HG02970 (cell line): ENCODE measurements around the gene AQP2.

Experiments used
- ATAC-seq: cut with Tn5 transposase; IDR thresholded peaks from one replicate; pipeline ENCODE4 v1.9.1; 2021; ENCODE audit warnings: mild to moderate bottlenecking, moderate library complexity, moderate number of reproducible peaks; ENCODE audit not compliant: unreplicated experiment, low FRiP score

AQP2 gene

DNA sequence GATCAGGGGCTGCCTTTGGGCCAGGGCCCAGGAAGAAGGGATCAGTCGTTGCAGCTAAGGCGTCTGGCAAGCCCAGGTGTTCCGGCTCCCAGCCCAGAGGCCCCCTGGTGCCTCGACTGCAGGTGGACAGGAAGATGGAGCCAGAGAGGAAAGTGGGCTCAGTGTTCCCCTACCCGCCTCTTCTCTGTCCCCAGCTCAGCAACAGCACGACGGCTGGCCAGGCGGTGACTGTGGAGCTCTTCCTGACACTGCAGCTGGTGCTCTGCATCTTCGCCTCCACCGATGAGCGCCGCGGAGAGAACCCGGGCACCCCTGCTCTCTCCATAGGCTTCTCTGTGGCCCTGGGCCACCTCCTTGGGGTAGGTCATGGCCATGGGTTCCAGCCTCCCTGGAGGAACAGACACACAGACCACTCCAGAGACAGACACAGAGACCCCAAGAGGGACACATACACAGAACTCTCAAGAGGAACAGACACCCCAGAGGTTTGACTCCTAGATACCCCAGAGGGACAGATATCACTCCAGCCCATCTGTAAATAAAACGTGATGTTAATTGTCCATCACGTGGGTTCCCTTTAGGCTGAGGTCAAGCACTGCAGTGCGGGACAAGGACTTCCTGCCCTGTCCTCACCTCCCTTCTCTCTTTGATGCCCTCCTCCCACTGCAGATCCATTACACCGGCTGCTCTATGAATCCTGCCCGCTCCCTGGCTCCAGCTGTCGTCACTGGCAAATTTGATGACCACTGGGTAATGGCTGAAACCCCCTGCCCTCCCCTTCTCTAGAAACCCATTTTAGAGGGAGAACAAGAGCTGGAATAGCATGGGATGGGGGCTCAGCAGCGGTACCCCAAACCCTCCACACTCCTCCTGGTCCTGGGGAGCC lies 3.7 kb downstream of the AQP2 start:
- no peak for ATAC-seq

GRCh38 chr12:49954863-49955830 lies 4.6 kb downstream of the AQP2 start:
- ATAC-seq = no peak

DNA sequence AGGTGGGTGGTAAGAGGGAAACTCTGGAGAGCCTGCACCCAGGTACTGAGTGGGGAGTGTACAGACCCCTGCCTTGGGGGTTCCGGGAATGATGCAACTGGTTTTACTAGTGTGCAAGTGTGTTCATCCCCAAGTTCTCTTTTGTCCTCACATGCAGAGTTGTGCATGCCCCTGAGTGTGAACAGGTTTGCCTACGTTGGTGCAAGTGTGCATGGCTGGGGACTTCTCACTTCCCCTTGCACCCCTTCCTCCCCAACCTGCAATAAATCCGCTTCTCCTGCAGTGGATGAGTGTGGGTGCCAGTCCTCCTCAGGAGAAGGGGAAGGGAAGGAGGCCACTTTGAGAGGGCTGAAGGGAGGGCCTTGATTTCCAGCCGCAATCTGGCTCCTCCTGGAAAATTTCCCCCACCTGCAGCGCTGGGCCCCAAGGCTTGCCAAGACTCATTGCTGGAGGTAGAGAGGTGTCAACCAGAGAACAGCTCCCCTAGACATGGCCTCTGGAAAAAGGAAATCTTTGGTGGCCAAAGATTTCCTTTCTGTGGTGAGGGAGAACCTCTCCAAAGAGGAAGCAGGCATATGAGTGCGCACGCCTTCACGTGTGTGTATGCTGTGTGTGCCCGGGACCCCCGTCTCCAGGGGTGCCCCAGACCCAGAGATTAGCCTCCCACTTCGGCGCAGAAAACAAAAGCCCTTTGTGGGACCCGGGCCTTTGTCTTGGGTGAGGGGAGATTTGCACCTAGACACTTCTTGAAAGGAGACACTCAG lies 5.5 kb downstream of the AQP2 start:
- no peak for ATAC-seq

GRCh38 chr12:49956663-49957569 lies 6.4 kb downstream of the AQP2 start:
- ATAC-seq = no peak

DNA sequence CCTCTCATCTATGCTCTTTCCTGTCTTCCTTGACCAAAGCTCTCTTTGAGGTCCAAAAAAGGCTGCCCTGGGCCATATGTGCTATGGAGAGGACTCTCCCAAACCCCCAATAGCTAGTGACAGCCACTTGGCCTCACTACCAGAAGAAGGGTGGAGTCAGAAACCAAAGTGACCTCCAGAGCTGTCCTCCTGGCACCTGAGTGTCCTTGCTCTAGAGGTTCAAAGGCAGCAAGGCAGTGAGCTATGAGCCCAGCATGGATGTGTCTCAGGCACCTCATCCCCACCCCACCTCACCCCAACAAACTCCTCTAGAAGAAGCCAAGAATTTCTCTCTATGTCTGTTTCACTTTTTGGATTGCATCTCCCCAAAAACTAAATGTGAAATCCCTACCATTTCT lies 7.0 kb downstream of the AQP2 start:
- no peak for ATAC-seq

- no peak for ATAC-seq
Observed at GRCh38 chr12:49959685-49960473, 9.3 kb downstream of the AQP2 start.

- ATAC-seq = no peak
Observed at GRCh38 chr12:49960474-49961110, 10.1 kb downstream of the AQP2 start.

DNA sequence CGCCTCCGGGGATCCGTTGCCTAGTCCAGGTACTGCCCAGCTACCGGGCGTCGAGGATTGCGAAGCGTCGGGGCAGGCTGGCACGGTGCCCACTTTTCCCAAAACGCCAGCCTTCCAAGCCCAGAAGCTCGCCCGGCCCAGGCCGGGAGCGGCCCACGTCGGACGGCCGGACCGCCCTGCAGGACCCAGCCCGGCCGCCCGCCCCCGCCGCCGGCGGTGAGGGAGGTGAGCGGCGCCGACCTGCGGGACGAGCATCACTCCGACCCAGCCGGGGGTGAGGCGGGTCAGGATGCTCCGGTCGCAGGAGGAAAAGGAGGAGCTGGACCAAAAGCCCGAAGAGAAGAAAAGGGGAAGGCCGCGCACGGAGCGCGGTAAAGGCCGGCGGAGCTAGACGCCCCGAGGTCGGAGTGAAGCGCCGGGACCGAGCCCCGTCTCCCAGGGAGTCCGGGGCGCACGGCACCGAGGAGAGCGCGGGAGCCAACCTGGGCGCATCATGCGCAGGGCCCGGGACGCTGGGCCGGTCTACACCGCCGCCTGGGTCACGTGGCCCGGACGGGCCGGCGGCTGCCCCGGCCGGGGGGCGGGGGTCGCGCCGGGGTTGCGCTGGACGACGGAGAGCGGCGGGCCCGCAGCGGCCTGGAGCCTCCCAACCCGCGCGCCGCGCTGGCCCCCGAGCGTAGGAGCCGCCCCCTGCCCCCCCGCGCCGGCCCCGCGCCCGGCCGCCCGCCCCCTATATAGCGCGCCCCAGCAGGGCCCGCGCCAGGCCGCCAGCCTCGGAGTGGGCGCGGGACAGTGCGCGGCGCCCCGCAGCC lies 10.8 kb downstream of the AQP2 start, which contains the start of gene AQP5:
AQP5 (plus strand) TSS at position 762 of the 812 bp plus-strand sequence. CDS start 146 bp downstream, outside the sequence.
- ATAC-seq = no peak

GRCh38 chr12:49961993-49962764 lies 11.6 kb downstream of the AQP2 start:
- ATAC-seq = no peak

- ATAC-seq = no peak
Observed at GRCh38 chr12:49962861-49963765, 12.6 kb downstream of the AQP2 start.

DNA sequence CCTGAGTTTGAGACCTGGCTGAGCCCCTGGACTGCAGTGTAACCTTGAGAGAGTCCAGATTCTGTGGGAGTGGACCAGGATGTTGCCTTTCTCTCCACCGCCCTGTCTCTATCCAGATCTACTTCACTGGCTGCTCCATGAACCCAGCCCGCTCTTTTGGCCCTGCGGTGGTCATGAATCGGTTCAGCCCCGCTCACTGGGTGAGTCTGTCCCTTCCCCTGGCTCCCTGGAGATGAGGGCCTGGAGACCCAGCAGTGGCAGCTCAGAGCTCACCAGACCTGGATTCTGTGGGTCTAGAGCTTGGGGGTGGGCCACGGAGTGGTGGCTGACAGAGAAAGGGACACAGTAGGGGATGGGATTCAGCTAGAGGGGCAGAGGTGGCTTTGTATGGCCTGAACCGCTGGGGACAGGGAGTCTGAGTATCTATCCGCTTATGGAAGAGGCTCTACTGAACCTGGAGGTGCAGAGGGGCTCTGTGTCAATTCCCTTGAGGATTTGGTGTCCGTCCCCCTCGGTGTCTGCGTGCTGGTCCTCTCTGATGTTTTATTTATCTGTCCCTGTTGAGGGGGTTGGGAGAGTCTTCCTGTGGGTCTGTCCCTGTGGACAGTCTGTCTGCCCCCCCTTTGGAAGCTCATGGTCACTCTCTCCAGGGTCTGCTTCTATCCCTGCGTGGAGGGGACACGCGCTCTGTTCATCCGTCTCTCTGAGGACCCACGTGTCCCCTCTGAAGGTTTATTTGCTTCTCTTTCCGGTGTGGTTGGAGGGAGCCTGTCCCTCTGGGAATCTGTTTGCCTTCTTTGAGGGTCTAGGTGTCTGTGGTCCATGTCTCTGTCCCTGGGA lies 13.7 kb downstream of the AQP2 start:
- no peak for ATAC-seq

GRCh38 chr12:49964849-49965624 lies 14.5 kb downstream of the AQP2 start:
- ATAC-seq = no peak

DNA sequence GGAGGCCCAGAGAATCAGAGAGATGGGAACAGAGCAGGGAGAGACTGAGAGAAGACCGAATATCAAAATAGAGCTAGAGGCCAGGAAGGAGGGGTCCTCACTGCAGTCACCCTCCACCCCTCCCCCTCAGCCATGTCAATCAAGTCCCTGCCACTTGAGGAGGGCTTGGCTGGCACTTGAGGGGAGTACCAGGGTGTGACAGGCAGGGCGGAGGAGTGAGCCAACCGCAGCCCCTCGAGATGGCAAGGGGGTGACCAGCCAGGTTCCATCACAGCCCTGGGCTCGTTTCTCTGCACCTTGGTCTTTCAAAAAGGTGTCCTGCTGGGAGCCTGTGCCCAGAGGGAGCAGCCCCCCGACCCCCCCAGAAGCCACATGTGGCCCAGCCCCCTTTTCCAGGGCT lies 15.3 kb downstream of the AQP2 start:
- no peak for ATAC-seq

- no peak for ATAC-seq
Observed at GRCh38 chr12:49966511-49967041, 16.0 kb downstream of the AQP2 start.
